K562 (cell line): ENCODE results near the gene CMIP. TPM values are rescaled to one million over a fixed set of nuclear protein-coding genes. Genes with fewer than 3 reads are reported as not detected.

Source experiments
- ATAC-seq: fragments of 200-7000 bp; cut with Tn5 transposase; 3 replicates; pipeline ENCODE4 v1.9.1; 2020; ENCODE audit warnings: moderate library complexity
- BruUV-seq: library from RNA; stranded (reverse); fragments of 400-500 nt; replicated peaks from 2 replicates; lab custom pipeline; 2021; lab: Mats Ljungman, UMichigan
- CTCF ChIA-PET: fragments of 300-600 bp; formaldehyde crosslinking; extraction: SDS; loops from one replicate; lab custom pipeline; 2021; ENCODE audit warnings: low intra/inter-chr PET ratio; lab: Yijun Ruan, JAX
- POLR2A ChIA-PET: fragments of 300-600, 350-650 bp; sonication (Branson Sonifier 250); formaldehyde crosslinking; extraction: SDS; loops from one replicate; lab custom pipeline; 2021; ENCODE audit warnings: antibody characterized with exemption, inconsistent platforms; lab: Yijun Ruan, JAX
- DNase-seq, 4 experiments: peaks; one replicate each; pipeline versions ENCODE4 v3.0.0 to v3.0.0-alpha.2; 2011 to 2018; ENCODE audit warnings: low spot score in 3 of 4, mixed read lengths in 3 of 4; ENCODE audit errors: extremely low read depth in 1 of 4
- FAIRE-seq: peaks from 2 replicates; lab custom pipeline; 2011; peaks lifted over from hg19 to GRCh38; lab: Jason Lieb, UNC
- H2AFZ ChIP-seq: 2 replicates; pipeline ENCODE4 v1.6.0; 2011; ENCODE audit warnings: low read depth, low read length, control low read depth, inconsistent platforms
- H3K27ac ChIP-seq: fragments of 200-600 bp; 3 replicates; pipeline ENCODE4 v1.8.0; 2011; ENCODE audit warnings: low read depth, mild to moderate bottlenecking, control low read depth, inconsistent platforms, low read length, moderate library complexity, mixed read lengths; ENCODE audit errors: extremely low read depth
- H3K27me3 ChIP-seq, 2 experiments: fragments of 300-600 bp in 1 of 2; 2 replicates in 1 of 2; 3 replicates in 1 of 2; pipeline versions ENCODE4 v1.6.0 to v1.8.0; 2011; ENCODE audit warnings: inconsistent platforms in 2 of 2, low read length in 2 of 2, mild to moderate bottlenecking in 1 of 2, mixed read lengths in 1 of 2, moderate library complexity in 1 of 2; ENCODE audit not compliant: control insufficient read depth in 2 of 2, insufficient read depth in 2 of 2
- H3K36me3 ChIP-seq: fragments of 300-600 bp; 3 replicates; pipeline ENCODE4 v1.8.0; 2011; ENCODE audit warnings: mild to moderate bottlenecking, low read length, inconsistent platforms; ENCODE audit not compliant: control insufficient read depth, insufficient read depth
- H3K4me1 ChIP-seq, 2 experiments: fragments of 200-600 bp in 1 of 2; replicated peaks in 1 of 2; 2 replicates in 1 of 2; 3 replicates in 1 of 2; pipeline versions ENCODE4 v1.5.1 to v1.8.0; 2011; ENCODE audit warnings: inconsistent platforms in 2 of 2, low read length in 2 of 2, mild to moderate bottlenecking in 1 of 2, mixed read lengths in 1 of 2, moderate library complexity in 1 of 2; ENCODE audit not compliant: control insufficient read depth in 2 of 2, insufficient read depth in 2 of 2
- H3K4me2 ChIP-seq: 2 replicates; pipeline ENCODE4 v1.6.1; 2011; ENCODE audit warnings: low read length, control low read depth, inconsistent platforms, mixed read lengths; ENCODE audit not compliant: insufficient read depth
- H3K4me3 ChIP-seq: fragments of 200-600 bp; sonication (generic), shearing (Covaris generic); 2 replicates; pipeline ENCODE4 v1.5.1; 2016; ENCODE audit warnings: control low read depth, inconsistent platforms
- H3K79me2 ChIP-seq: fragments of 200-600 bp; 3 replicates; pipeline ENCODE4 v1.8.0; 2011; ENCODE audit warnings: low read length, inconsistent platforms; ENCODE audit not compliant: control insufficient read depth, insufficient read depth
- H3K9ac ChIP-seq, 2 experiments: 2 replicates each; pipeline versions ENCODE4 v1.6.0 to v1.6.1; 2011; ENCODE audit warnings: low read depth in 2 of 2, low read length in 2 of 2, control low read depth in 1 of 2, inconsistent platforms in 1 of 2, mild to moderate bottlenecking in 1 of 2, mixed read lengths in 1 of 2; ENCODE audit not compliant: insufficient read depth in 1 of 2
- H3K9me1 ChIP-seq: one replicate; pipeline ENCODE4 v1.6.0; 2011; ENCODE audit warnings: inconsistent platforms, mild to moderate bottlenecking, low read length, moderate library complexity; ENCODE audit not compliant: control insufficient read depth, insufficient read depth
- H3K9me3 ChIP-seq: replicated peaks from 2 replicates; pipeline ENCODE4 v1.5.1; 2011; ENCODE audit warnings: low read depth, low read length, inconsistent platforms; ENCODE audit not compliant: control insufficient read depth, insufficient read depth
- H4K20me1 ChIP-seq: replicated peaks from 2 replicates; pipeline ENCODE4 v1.6.1; 2011; ENCODE audit warnings: low read length, inconsistent platforms, mixed read lengths; ENCODE audit not compliant: control insufficient read depth, insufficient read depth
- CEBPB ChIP-seq: fragments of 450-650 bp; IDR thresholded peaks from 2 replicates; pipeline ENCODE4 v1.6.1; 2016; ENCODE audit warnings: missing genetic modification characterization, missing compliant biosample characterization
- CEBPG ChIP-seq, 3 experiments: fragments of 200-800 bp in 1 of 3; sonication (Bioruptor generic) in 1 of 3; sonication (generic) in 1 of 3; formaldehyde crosslinking in 1 of 3; IDR thresholded peaks in 2 of 3; conservative IDR thresholded peaks in 1 of 3; 2 replicates each; pipeline versions ENCODE4 v1.6.1 to v1.8.0; 2016 to 2022; ENCODE audit warnings: missing compliant biosample characterization in 2 of 3, missing genetic modification characterization in 2 of 3, mild to moderate bottlenecking in 1 of 3, missing genetic modification reagents in 1 of 3
- MBD2 ChIP-seq: sonication (generic); IDR thresholded peaks from 2 replicates; pipeline ENCODE4 v1.6.1; 2016; ENCODE audit warnings: low read depth, borderline replicate concordance
- NFE2L1 ChIP-seq: fragments of 450-650 bp; IDR thresholded peaks from 2 replicates; pipeline ENCODE4 v1.6.1; 2016; ENCODE audit warnings: missing genetic modification characterization, low read depth, mild to moderate bottlenecking, missing compliant biosample characterization, moderate library complexity, borderline replicate concordance
- RBM15 ChIP-seq: fragments of 200-400 bp; formaldehyde crosslinking; IDR thresholded peaks from 2 replicates; pipeline ENCODE4 v1.6.1; 2018; ENCODE audit warnings: mild to moderate bottlenecking, low read length, moderate library complexity; ENCODE audit not compliant: insufficient read depth
- RUNX1 ChIP-seq: sonication (generic); IDR thresholded peaks from 2 replicates; pipeline ENCODE4 v1.6.1; 2016; ENCODE audit warnings: antibody characterized with exemption, low read depth
- ZNF444 ChIP-seq: fragments of 250-450 bp; sonication (Bioruptor Pico); IDR thresholded peaks from 2 replicates; pipeline ENCODE4 v1.4.0; 2020; ENCODE audit warnings: mild to moderate bottlenecking, moderate library complexity
- WGBS: fragments of 100-300 bp; shearing (Covaris generic); methylation state at CpG from one replicate; pipeline ENCODE4 v1.1.6; 2016; ENCODE audit warnings: low coverage, mixed read lengths; ENCODE audit not compliant: insufficient coverage; ENCODE audit errors: missing lambda C conversion rate; 5-methylcytosine and 5-hydroxymethylcytosine counted together
- in situ Hi-C: fragments of 300-500 bp; cut with MboI; formaldehyde crosslinking; loops from 4 replicates; pipeline ENCODE4 v1.15.0; 2018; ENCODE audit warnings: inconsistent platforms, mixed read lengths
- intact Hi-C: fragments of 100-400 bp; cut with micrococcal nuclease; formaldehyde crosslinking; loops from 2 replicates; pipeline ENCODE4 v1.14.2; 2022
- polyA plus RNA-seq, 8 experiments: library from polyadenylated mRNA; depleted of rRNA in 4 of 8; stranded (reverse) in 5 of 8; unstranded in 3 of 8; fragments of >200 nt; fragmentation: Nextera tagmentation in 2 of 8; fragmentation: Illumina TruSeq in 1 of 8; extraction: Ambion mirVana in 2 of 8; extraction: Trizol in 1 of 8; gene quantifications; 2 replicates each; pipeline versions ENCODE4 v1.2.1 to v1.2.3, GENCODE V29; 2011 to 2014; ENCODE audit warnings: inconsistent platforms in 1 of 8, missing spikeins in 1 of 8
- total RNA-seq, 7 experiments: library from RNA; depleted of rRNA in 6 of 7; stranded (reverse); fragments of >200 nt in 6 of 7; fragmentation: Illumina TruSeq in 2 of 7; extraction: Trizol in 2 of 7; gene quantifications; 2 replicates each; pipeline versions ENCODE4 v1.2.1 to v1.2.3, GENCODE V29; 2011 to 2021; ENCODE audit warnings: low replicate concordance in 1 of 7
- TF ChIP-seq, protein P1 (sequence below), 3 experiments: IDR thresholded peaks in 2 of 3; conservative IDR thresholded peaks in 1 of 3; 2 replicates each; pipeline ENCODE4 v1.5.1; 2011 to 2012; ENCODE audit warnings: low read length in 3 of 3, mild to moderate bottlenecking in 3 of 3, control low read depth in 2 of 3, improper control_type of control experiment in 1 of 3, inconsistent platforms in 1 of 3, low read depth in 1 of 3, mixed read lengths in 1 of 3, moderate library complexity in 1 of 3; ENCODE audit not compliant: insufficient read depth in 2 of 3
- TF ChIP-seq, protein P2 (sequence below): sonication (generic); formaldehyde crosslinking; IDR thresholded peaks from 2 replicates; pipeline ENCODE4 v1.8.1; 2023; ENCODE audit warnings: mild to moderate bottlenecking, missing genetic modification reagents

Gene CMIP
- total and polyA plus RNA-seq, 9 of the 15 experiments (the other 6 are each of a cell fraction or from before 2014, with no cell fraction given), result 0.94 to 82.5 (median 10.3) TPM

DNA sequence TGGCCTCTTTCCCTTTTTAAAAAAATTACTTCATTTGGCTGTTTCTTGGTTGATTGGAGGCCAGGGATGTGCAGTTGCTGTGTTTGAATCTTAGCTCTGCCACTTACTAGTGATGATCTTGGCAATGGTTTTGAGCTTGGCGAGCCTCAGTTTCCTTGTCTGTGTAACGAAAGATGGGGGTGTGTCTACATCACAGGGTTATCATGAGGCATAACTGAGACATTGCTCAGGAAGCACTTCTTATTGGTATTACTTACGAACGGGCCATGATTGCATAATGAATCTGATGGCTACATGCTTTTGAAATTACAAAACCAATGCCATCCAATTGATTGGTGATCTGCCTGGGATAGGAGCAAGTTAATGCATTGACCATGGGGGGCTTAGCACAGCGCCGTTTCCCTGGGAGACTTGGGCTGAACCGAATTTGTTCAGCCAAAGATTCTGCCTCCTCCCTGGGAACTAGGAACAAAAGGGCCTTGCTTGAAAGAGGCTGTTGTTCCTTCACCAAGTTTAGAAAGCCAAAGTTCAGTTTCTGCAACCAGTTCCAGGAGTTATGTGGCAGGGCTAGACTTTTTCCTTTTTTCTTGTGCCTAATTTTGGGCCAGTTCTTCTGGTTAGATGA lies 21.9 kb downstream of the CMIP start:
- POLR2A ChIA-PET, result interaction anchor here (1.1 to 2.2 kb wide), 3 partner anchors 10 to 27 kb away, joined by 4 to 9 read pairs (median 5); no protein-coding TSS in a partner anchor
- intact Hi-C loops, result no loop called here
- no TSS peak for BruUV-seq
- peaks cover 99% of the 10 kb centered on the region for H3K79me2 ChIP-seq
- TF ChIP-seq RBM15 (no peak), CEBPG (CRISPR knock-in tag; IDR thresholded peaks at IDR 0.05) (peak; percentile 75), CEBPG (tag; conservative IDR thresholded peaks at IDR 0.05 in 1 of 2, IDR thresholded peaks at IDR 0.05 in 1 of 2) (peak; percentile 31 to 34; a peak in 3 of 4 replicates), CEBPB (tag) (peak; percentile 56; the same call in 1 of the 2 replicates)
- TF ChIP-seq, all 486 proteins: peak for 2
- H3K36me3 ChIP-seq, result peaks cover 28% of the 10 kb centered on the region
- H3K4me1 ChIP-seq, result peaks cover 33 to 44% of the 10 kb centered on the region in 2 experiments
- DNase-seq, result no peak
- H3K4me3 ChIP-seq, result no peak overlapping the region
- H3K9me1 ChIP-seq, result no peaks in the 10 kb centered on the region
- H3K4me2 ChIP-seq, result no peak overlapping the region
- no peak overlapping the region for H2AFZ ChIP-seq
- 77% methylated on average over 7 of the region's 7 CpGs for WGBS
- H3K9ac ChIP-seq, result no peak overlapping the region
- no peaks in the 10 kb centered on the region for H3K27me3 ChIP-seq
- in situ Hi-C loops, result no loop called here
- H3K9me3 ChIP-seq, result no peaks in the 10 kb centered on the region
- CTCF ChIA-PET, result no interaction called here
- no peak for FAIRE-seq
- peak overlapping the region; percentile 30; the same call in 1 of the 3 replicates for H3K27ac ChIP-seq
- H4K20me1 ChIP-seq, result peaks cover 26% of the 10 kb centered on the region; the same call in 1 of the 2 replicates
- ATAC-seq, result no peak

DNA sequence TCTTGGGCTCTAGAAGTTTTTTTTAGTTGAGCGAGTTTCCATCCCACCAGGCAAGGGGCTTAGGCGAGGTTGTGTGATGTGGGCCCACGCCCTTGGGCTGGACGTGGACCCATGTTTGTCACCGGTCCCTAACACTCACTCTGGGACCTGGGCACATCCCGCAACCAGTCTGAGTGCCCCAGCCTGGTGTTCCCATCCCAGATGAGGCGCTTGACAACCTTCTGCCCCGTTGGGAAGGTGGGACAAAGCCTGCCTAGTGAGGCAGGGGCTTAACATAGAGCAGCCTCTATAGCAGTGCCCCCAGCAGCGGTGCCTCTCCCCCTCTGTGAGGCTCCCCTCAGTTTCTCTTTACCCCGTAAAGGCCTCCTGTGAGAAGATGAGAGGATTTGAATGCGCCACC lies 22.5 kb downstream of the CMIP start:
- in situ Hi-C loops, result no loop called here
- Histone ChIP-seq H3K79me2 (peaks cover 99% of the 10 kb centered on the region), H3K9me3 (no peaks in the 10 kb centered on the region), H3K4me2 (no peak overlapping the region), H3K4me1 (peaks cover 33 to 44% of the 10 kb centered on the region in 2 experiments), H3K9ac (peak overlapping the region in 1 of 2 experiments; percentile 60; a peak in 1 of 4 replicates), H3K4me3 (no peak overlapping the region), H3K36me3 (peaks cover 34% of the 10 kb centered on the region), H3K9me1 (no peaks in the 10 kb centered on the region), H3K27ac (peak overlapping the region; percentile 30; the same call in 1 of the 3 replicates), H4K20me1 (peaks cover 26% of the 10 kb centered on the region; the same call in 1 of the 2 replicates), H3K27me3 (no peaks in the 10 kb centered on the region), H2AFZ (no peak overlapping the region)
- DNase-seq (no peak), ATAC-seq (no peak), FAIRE-seq (no peak)
- 87% methylated on average over 11 of the region's 11 CpGs for WGBS
- ChIA-PET CTCF (interaction anchor here (0.7 kb wide), 1 partner anchor 26 kb away, joined by 3 read pairs; no protein-coding TSS in a partner anchor), POLR2A (no interaction called here)
- intact Hi-C loops, result no loop called here
- no TSS peak for BruUV-seq
- TF ChIP-seq ZNF444 (CRISPR knock-in tag) (no peak), MBD2 (no peak), RUNX1 (no peak), NFE2L1 (tag) (no peak)
- TF ChIP-seq, protein P1, sequence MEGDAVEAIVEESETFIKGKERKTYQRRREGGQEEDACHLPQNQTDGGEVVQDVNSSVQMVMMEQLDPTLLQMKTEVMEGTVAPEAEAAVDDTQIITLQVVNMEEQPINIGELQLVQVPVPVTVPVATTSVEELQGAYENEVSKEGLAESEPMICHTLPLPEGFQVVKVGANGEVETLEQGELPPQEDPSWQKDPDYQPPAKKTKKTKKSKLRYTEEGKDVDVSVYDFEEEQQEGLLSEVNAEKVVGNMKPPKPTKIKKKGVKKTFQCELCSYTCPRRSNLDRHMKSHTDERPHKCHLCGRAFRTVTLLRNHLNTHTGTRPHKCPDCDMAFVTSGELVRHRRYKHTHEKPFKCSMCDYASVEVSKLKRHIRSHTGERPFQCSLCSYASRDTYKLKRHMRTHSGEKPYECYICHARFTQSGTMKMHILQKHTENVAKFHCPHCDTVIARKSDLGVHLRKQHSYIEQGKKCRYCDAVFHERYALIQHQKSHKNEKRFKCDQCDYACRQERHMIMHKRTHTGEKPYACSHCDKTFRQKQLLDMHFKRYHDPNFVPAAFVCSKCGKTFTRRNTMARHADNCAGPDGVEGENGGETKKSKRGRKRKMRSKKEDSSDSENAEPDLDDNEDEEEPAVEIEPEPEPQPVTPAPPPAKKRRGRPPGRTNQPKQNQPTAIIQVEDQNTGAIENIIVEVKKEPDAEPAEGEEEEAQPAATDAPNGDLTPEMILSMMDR (IDR thresholded peaks at IDR 0.05 in 2 of 3, conservative IDR thresholded peaks at IDR 0.05 in 1 of 3; ENCODE audit: insufficient read depth in 2 of 3, low read depth in 1 of 3, low read length in 3 of 3), result no peak
- TF ChIP-seq, protein P2, sequence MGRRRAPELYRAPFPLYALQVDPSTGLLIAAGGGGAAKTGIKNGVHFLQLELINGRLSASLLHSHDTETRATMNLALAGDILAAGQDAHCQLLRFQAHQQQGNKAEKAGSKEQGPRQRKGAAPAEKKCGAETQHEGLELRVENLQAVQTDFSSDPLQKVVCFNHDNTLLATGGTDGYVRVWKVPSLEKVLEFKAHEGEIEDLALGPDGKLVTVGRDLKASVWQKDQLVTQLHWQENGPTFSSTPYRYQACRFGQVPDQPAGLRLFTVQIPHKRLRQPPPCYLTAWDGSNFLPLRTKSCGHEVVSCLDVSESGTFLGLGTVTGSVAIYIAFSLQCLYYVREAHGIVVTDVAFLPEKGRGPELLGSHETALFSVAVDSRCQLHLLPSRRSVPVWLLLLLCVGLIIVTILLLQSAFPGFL (CRISPR knock-in tag), result no peak
